HG02571 (cell line): Measurements from ENCODE around the gene CDK13.
"Not testable (repeated sequence)": the region's sequence is repeated elsewhere in the genome, so short reads cannot be mapped to it uniquely, and the experiment has no call there.

Source experiments
- ATAC-seq: cut with Tn5 transposase; IDR thresholded peaks from one replicate; pipeline ENCODE4 v1.9.1; 2021; ENCODE audit warnings: mild to moderate bottlenecking, moderate library complexity; ENCODE audit not compliant: unreplicated experiment

CDK13 gene

DNA sequence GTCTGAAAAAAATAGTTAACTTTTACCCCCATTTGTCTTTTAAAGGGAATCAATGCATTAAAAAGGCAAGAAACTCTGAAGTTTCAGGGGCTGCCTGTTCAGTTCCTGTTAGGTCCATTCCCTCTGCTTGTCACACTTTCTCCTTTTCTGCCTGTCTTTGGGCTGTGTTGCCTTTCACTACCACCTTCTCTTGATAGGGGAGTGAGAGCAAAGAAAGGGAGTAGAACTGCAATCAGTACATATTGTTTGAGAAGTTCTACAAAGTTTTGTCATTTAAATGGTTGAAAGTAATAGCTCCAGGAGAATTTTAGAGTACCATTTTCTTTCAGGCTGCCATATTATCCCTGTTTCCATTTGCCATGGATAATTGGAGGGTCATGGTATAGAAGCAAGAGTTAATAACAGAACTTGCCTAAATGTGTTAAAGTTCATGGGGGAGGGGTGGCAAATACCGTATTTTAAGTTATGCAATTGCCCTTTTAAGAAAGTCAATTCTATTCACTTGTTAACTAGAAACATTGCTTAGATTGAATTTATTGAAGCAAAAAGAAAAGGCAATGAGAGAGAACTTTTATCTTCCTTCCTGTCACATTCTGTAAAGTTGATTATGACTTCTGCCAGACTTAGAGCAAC, 145.8 kb downstream of the CDK13 start:
- ATAC-seq = no peak

- ATAC-seq = no peak
Observed at GRCh38 chr7:40097728-40098127, 147.7 kb downstream of the CDK13 start.

- ATAC-seq = no peak
Observed at GRCh38 chr7:40098810-40099209, 148.8 kb downstream of the CDK13 start.

DNA sequence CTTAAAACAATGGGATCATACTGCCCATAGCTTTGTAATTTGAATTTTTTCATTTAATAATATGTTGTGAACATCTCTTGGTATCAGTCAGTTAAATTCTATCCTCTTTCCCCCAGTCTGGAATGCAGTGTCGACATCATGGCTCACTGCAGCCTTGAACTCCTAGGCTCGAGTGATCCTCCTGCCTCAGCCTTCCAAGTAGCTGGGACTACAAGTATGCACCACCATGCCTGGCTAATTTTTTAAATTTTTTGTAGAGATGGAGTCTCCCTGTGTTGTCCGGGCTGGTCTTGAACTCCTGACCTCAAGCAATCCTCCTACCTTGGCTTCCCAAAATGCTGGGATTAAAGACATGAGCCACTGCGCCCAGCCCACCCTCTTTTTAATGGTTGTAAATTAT, 149.8 kb downstream of the CDK13 start:
- no peak for ATAC-seq

DNA sequence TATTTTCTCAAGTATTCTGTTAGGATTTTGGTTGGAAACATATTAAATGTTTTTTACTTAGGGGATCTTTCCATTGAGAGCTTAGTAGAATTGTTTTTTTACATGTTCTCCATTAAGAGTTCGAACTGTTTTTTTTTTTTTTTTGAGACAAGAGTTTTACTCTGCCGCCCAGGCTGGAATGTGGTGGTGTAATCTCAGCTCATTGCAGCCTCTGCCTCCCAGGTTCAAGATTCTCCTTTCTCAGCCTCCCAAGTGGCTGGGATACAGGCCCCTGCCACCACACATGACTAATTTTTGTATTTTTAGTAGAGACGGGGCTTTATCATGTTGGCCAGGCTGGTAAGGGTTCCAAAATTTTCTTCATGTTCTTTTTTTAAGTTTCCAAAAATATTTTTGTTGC, 151.1 kb downstream of the CDK13 start:
- no peak for ATAC-seq

DNA sequence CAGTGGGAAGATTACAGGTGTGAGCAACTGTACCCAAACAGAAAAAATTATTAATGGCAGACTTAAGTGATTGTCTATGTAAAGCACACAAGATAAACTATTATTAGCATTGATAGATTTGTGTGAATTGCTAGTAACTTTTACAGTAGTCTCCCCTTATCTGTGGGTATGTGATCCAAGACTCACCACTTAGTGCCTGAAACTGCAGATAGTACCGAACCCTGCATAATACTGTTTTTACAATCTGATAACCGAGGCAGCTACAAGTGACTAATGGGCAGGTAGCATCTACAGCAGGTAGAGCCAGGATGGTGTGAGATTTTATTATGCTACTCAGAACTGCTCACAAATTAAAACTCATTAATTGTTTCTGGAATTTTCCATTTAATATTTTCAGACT, 152.8 kb downstream of the CDK13 start:
- ATAC-seq = no peak

- no peak for ATAC-seq
Observed at GRCh38 chr7:40105879-40106473, 155.9 kb downstream of the CDK13 start.

- ATAC-seq = no peak
Observed at GRCh38 chr7:40115936-40116335, 165.9 kb downstream of the CDK13 start.

DNA sequence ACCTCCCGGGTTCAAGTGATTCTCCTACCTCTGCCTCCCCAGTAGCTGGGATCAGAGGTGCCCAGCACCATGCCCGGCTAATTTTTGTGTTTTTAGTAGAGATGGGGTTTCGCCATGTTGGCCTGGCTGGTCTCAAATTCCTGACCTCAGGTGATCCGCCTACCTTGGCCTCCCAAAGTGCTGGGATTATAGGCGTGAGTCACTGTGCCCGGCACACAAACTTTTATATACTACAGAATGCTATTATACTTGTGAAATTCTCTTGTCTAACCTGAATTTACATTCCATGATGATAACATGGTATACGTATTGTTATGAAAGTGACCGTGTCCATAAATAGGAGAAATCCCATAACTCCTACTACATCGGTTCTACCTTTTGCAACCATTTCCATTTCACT, 167.1 kb downstream of the CDK13 start:
- ATAC-seq = not testable (repeated sequence)

GRCh38 chr7:40118201-40118600, 168.1 kb downstream of the CDK13 start:
- ATAC-seq = not testable (repeated sequence)

GRCh38 chr7:40120020-40120419, 170.0 kb downstream of the CDK13 start:
- no peak for ATAC-seq

DNA sequence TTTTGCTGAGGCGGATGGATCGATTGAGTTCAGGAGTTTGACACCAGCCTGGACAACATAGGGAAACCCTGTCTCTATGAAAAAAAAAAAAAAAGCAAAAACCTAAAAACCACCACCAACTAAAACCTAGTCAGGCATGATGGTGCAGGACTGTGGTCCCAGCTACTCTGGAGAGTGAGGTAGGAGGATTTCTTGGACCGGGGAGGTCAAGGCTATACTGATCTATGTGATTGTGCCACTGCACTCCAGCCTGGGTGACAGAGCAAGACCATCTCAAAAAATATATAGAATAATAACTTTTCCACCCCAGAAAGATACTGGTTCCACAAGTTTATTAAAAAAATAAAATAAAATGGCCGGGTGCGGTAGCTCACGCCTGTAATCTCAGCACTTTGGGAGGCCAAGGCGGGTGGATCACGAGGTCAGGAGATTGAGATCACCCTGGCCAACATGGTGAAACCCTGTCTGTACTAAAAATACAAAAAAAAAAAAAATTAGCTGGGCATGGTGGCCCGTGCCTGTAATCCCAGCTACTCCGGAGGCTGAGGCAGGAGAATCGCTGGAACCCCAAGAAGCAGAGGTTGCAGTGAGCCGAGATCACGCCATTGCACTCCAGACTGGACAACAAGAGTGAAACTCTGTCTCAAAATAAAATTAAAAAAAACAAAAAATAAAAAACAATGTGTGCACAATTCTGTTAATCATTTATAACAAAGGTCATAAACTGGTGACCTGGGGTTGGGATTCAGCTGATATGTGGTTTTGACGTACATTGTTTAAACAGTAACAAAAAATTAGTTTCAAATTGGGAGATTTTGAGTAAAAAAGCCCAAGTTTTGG, 172.3 kb downstream of the CDK13 start:
- ATAC-seq = not testable (repeated sequence)

- no peak for ATAC-seq
Observed at GRCh38 chr7:40122940-40123254, 172.8 kb downstream of the CDK13 start.

DNA sequence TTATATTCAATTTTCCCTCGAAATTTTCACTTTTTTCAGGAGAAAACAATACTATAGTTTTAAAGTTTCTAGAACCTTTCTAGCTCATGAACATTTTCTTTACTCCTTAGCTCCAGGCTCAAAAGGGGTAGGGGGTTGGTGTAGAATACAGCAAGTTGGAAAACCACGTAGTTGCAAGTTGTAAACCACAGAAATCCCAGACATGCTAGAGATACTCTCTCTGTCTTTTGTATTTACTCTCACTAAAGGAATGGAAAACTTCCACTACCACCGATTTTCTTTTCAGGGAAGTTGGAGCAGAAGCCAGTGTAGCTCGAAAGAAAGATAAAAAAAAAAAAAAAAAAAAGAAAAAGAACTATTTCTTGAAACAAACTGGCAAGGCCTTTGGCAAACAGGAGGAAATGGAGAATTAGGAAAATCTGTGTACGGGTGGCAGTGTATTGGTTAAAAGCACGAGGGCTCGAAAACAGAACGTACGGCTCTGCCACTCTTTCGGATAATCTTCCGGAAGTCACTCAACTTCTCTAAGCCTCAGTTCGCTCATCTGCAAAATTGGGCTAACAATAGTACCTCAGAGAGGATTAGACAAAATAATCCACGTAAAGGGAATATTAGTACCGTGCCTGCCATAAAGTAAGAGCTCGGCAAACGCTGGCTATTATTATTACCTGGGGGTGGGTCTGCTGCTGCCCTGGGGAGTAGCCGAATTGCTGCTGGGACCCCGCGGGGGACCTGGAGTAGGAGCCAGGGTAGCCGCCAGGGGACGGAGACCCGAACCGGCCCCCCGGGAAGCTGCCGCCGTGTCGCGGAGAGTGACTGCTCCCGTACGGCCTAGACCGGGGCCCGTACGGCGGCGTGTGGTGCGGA, 183.7 kb downstream of the CDK13 start:
- ATAC-seq = peak; percentile 47

DNA sequence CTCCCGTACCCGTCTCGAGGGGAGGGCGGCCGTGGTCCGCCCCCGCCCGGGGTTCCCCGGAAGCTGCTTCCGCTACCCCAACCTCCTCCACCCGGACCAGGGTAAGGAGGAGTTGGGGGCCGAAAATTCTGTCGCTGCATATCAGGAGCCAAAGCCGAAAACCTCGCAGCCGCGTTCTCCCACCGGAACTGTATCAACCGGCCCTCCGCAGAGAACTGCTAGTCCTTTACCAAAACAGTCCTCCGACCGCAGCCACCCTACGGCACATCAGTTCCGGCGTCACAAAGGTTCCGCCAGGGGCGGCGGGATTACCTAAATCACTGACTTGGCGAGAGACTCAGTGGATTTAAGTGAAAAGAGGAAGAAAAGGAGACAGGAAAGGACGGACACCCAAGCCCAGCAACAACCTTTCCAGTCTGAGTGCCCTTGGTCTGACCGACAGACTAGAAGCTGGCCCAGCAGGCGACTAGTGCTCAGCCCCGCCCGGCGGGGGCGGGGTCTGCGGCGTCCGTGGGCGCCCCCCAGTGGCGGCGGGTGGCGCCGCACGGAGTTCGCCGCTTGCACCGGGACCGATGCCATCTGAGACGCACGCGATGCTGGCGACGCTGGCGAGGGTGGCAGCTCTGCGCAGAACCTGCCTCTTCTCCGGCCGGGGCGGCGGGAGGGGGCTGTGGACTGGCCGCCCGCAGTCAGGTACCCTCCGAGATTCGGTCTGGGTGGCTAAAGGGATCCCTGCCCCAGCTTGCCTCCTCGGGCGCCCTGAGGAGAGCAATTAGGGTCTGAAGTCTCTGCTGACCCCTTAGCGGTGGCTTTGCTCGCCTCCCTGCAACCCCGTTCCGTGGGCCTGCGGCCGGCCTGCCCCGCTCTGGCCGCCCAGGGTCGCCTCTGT, 184.6 kb downstream of the CDK13 start, which contains the start of the genes MPLKIP and SUGCT:
MPLKIP (minus strand) TSS at position 195 of the 889 bp plus-strand sequence; CDS start at position 140, 55 bp downstream.
SUGCT (plus strand) TSS at position 578 of the 889 bp plus-strand sequence.
- peak; percentile 86 for ATAC-seq

- no peak for ATAC-seq
Observed at GRCh38 chr7:40135317-40135610, 185.2 kb downstream of the CDK13 start.

DNA sequence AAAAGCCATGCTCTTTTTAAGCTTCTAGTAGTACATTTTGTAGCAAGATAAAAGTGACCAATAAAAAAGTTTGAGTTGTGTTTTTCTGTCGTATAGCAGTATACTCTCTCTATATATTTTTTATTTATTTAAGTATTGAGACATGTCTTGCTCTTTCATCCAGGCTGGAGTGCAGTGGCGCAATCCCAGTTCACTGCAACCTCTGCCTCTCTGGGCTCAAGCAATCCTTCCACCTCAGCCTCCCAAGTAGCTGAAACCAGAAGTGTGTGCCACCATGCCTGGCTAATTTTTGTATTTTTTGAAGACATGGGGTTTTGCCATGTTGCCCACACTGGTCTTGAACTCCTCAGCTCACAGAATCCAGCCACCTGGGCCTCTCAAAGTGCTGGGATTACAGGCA, 187.5 kb downstream of the CDK13 start:
- no peak for ATAC-seq

GRCh38 chr7:40138973-40139372, 188.9 kb downstream of the CDK13 start:
- ATAC-seq = no peak

GRCh38 chr7:40139891-40140290, 189.8 kb downstream of the CDK13 start:
- ATAC-seq = not testable (repeated sequence)

DNA sequence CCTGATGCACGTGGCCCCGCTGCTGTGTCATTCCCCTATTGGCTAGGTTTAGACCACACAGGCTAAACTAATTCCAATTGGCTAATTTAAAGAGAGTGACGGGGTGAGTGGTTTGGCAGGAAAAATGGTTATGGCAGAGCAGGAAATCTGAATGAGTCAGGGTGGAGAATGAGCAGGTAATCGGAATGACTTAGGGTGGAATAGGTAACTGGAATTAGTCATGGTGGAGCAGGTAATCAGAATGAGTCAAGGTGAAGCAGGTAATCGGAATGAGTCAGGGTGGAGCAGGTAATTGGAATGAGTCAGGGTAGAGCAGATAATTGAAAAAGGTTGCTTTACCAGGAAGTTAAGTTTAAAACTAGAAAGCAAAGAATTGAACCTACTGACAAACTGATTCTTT, 191.9 kb downstream of the CDK13 start:
- ATAC-seq = not testable (repeated sequence)
